ENCODE data around the gene HNRNPL.
"Not testable (repeated sequence)": the region's sequence is repeated elsewhere in the genome, so short reads cannot be mapped to it uniquely, and the experiment has no call there.

Gene HNRNPL

DNA sequence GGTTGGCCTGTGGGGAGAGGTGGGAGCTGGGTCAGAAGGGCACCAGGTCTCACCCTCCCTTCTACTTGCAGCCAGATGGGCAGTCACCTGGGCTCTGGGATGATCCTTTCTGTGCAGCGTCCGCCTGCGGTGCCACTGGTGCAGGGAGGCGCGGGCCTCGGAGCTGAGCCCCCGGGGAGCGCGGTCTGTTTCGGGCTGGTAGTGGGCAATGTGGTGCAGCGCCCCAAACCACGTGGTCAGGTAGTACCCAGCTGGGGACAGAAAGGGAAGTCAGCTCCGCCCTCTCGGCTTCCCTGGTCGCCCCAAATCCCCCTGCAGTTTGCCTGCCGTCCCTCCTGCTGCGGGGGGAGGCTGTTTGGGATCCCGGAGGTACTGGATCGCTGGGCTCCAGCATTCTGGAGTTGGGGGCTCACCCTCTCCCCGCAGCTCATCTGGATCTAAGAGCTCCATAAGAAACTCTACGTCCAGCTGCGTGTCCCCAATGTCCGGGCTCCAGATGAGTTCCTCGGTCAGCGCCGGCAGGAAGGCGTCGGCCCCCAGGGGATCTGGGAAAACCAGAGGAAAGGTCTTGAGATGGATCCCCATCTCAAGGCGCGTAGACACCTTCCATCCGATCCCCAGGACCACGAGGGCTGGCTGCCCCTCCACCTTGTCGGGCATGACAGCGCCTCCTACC is 19.5 kb upstream of the HNRNPL start:
- peak overlapping the region; percentile 43 for H3K4me3 ChIP-seq (ENCODE audit: low read depth, low read length)
- TF ChIP-seq, protein P1, sequence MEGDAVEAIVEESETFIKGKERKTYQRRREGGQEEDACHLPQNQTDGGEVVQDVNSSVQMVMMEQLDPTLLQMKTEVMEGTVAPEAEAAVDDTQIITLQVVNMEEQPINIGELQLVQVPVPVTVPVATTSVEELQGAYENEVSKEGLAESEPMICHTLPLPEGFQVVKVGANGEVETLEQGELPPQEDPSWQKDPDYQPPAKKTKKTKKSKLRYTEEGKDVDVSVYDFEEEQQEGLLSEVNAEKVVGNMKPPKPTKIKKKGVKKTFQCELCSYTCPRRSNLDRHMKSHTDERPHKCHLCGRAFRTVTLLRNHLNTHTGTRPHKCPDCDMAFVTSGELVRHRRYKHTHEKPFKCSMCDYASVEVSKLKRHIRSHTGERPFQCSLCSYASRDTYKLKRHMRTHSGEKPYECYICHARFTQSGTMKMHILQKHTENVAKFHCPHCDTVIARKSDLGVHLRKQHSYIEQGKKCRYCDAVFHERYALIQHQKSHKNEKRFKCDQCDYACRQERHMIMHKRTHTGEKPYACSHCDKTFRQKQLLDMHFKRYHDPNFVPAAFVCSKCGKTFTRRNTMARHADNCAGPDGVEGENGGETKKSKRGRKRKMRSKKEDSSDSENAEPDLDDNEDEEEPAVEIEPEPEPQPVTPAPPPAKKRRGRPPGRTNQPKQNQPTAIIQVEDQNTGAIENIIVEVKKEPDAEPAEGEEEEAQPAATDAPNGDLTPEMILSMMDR (IDR thresholded peaks at IDR 0.05; ENCODE audit: low read depth, low read length, missing control alignments) = no peak
- DNase-seq (ENCODE audit: low read depth) = no peak

GRCh38 chr19:38868551-38868950 is 18.8 kb upstream of the HNRNPL start:
- no peak overlapping the region for H3K4me3 ChIP-seq (ENCODE audit: low read depth, low read length)
- DNase-seq (ENCODE audit: low read depth) = no peak
- TF ChIP-seq, protein P1 (IDR thresholded peaks at IDR 0.05; ENCODE audit: low read depth, low read length, missing control alignments) = no peak

- no peak overlapping the region for H3K4me3 ChIP-seq (ENCODE audit: low read depth, low read length)
- DNase-seq (ENCODE audit: low read depth) = no peak
- TF ChIP-seq, protein P1 (IDR thresholded peaks at IDR 0.05; ENCODE audit: low read depth, low read length, missing control alignments) = no peak
Measured at GRCh38 chr19:38867171-38867780, 17.5 kb upstream of the HNRNPL start.

DNA sequence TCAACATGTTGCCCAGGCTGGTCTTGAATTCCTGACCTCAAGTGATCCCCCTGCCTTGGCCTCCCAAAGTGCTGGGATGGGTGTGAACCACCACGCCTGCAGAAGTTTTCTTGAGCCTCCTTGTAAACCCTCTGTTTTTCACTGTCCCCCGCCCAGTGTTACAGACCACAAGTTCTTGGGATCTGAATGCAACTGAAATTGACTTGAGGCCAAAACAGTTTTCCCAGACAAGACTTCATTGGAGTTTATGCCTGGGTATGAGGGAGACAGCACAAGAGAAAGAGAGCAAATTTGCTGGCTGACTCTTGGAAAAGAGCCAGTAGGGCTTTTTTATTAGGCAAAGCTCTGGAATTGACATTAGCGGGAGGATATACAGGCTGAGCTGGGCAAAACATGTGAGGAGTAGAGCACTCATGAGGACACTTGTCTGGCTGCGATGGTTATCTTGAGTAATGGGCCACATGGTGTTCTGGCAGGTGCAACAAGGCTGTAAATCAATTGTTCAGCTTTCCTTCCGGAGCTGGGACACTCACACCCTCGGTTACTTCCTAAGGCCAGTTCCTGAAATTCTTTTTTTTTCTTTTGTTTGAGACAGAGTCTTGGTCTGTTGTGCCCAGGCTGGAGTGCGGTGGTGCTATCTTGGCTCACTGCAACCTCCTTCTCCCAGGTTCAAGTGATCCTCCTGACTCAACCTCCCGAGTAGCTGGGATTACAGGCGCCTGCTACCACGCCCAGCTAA is 12.7 kb upstream of the HNRNPL start:
- no peak overlapping the region for H3K4me3 ChIP-seq (ENCODE audit: low read depth, low read length)
- no peak for DNase-seq (ENCODE audit: low read depth)
- TF ChIP-seq, protein P1 (IDR thresholded peaks at IDR 0.05; ENCODE audit: low read depth, low read length, missing control alignments) = no peak

DNA sequence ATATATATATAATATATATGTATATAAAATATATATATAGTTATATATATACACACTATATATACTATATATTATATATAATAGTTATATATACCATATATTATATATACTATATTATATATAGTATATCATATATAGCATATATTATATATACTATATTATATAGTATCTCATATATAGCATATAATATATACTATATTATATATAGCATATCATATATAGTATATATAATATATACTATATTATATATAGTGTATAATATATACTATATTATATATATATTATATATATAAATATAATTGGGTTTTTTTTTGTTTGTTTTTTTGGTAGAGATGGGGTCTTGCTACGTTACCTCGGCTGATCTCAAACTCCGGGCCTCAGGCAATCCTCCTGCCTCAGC is 11.6 kb upstream of the HNRNPL start:
- TF ChIP-seq, protein P1 (IDR thresholded peaks at IDR 0.05; ENCODE audit: low read depth, low read length, missing control alignments) = no peak
- DNase-seq (ENCODE audit: low read depth) = no peak
- H3K4me3 ChIP-seq (ENCODE audit: low read depth, low read length) = no peak overlapping the region

- H3K4me3 ChIP-seq (ENCODE audit: low read depth, low read length); DNase-seq (ENCODE audit: low read depth): not testable (repeated sequence)
Measured at GRCh38 chr19:38859631-38860204, 9.9 kb upstream of the HNRNPL start.

GRCh38 chr19:38856813-38857212 is 7.0 kb upstream of the HNRNPL start:
- no peak overlapping the region for H3K4me3 ChIP-seq (ENCODE audit: low read depth, low read length)
- TF ChIP-seq, protein P1 (IDR thresholded peaks at IDR 0.05; ENCODE audit: low read depth, low read length, missing control alignments) = no peak
- no peak for DNase-seq (ENCODE audit: low read depth)

- DNase-seq (ENCODE audit: low read depth) = not testable (repeated sequence)
Measured at GRCh38 chr19:38855751-38856150, 6.0 kb upstream of the HNRNPL start.

DNA sequence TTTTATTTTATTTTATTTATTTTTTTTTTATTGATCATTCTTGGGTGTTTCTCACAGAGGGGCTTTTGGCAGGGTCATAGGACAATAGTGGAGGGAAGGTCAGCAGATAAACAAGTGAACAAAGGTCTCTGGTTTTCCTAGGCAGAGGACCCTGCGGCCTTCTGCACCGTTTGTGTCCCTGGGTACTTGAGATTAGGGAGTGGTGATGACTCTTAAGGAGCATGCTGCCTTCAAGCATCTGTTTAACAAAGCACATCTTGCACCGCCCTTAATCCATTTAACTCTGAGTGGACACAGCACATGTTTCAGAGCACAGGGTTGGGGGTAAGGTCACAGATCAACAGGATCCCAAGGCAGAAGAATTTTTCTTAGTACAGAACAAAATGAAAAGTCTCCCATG is 5.2 kb upstream of the HNRNPL start:
- DNase-seq (ENCODE audit: low read depth); H3K4me3 ChIP-seq (ENCODE audit: low read depth, low read length): not testable (repeated sequence)

More at GRCh38 chr19:38855751-38856150, 6.0 kb upstream of the HNRNPL start:
- H3K4me3 ChIP-seq (ENCODE audit: low read depth, low read length) = not testable (repeated sequence)

All from GM12864 (cell line).